Adrenal gland (tissue), 12 donors: ENCODE data around the gene DBNDD1. TPM values are rescaled to one million over a fixed set of nuclear protein-coding genes. Genes with fewer than 3 reads are reported as not detected.

Experiments used
- DNase-seq, 7 donors: peaks; one replicate each; pipeline ENCODE4 v3.0.0-alpha.2; 2019 to 2020
- H3K27ac ChIP-seq, 5 donors: fragments of 200-600 bp; sonication (generic) in 4 of 5; 1 replicate in 3 of 5; 2 replicates in 2 of 5; pipeline versions ENCODE4 v1.5.1 to v1.8.0; 2016 to 2020; ENCODE audit warnings: mild to moderate bottlenecking in 1 of 5
- H3K27me3 ChIP-seq: fragments of 200-600 bp; 2 replicates; pipeline ENCODE4 v1.8.0; 2021
- H3K36me3 ChIP-seq, 2 donors: fragments of 200-600 bp; replicated peaks in 1 of 2; 1 replicate in 1 of 2; 2 replicates in 1 of 2; pipeline versions ENCODE4 v1.5.1 to v1.8.0; 2018 to 2022
- H3K4me1 ChIP-seq, 2 donors: fragments of 200-600 bp; replicated peaks in 1 of 2; 1 replicate in 1 of 2; 2 replicates in 1 of 2; pipeline versions ENCODE4 v1.5.1 to v1.8.0; 2018 to 2021
- H3K4me3 ChIP-seq, 4 donors: fragments of 200-600 bp; sonication (generic) in 3 of 4; one replicate each; pipeline ENCODE4 v1.5.1; 2016 to 2018
- H3K9me3 ChIP-seq, 3 donors: fragments of 200-600 bp; sonication (generic) in 1 of 3; replicated peaks in 1 of 3; 1 replicate in 2 of 3; 2 replicates in 1 of 3; pipeline versions ENCODE4 v1.5.1 to v1.8.0; 2016 to 2021
- CTCF ChIP-seq, 6 experiments: fragments of 450-650 bp in 4 of 6; fragments of 200-600 bp in 2 of 6; sonication (generic) in 1 of 6; IDR thresholded peaks; 1 replicate in 5 of 6; 2 replicates in 1 of 6; pipeline versions ENCODE4 v1.5.1 to v1.8.0; 2016 to 2021; ENCODE audit warnings: antibody characterized with exemption in 6 of 6, mild to moderate bottlenecking in 2 of 6, moderate library complexity in 1 of 6
- POLR2A ChIP-seq, 2 donors: fragments of 450-650 bp; IDR thresholded peaks; one replicate each; pipeline ENCODE4 v1.6.1; 2017; ENCODE audit warnings: antibody characterized with exemption in 2 of 2, mild to moderate bottlenecking in 2 of 2, moderate library complexity in 1 of 2
- WGBS, 4 donors: extraction: QIAGEN DNeasy Blood & Tissue Kit in 2 of 4; methylation state at CpG; one replicate each; pipeline versions ENCODE4 v1.1.5 to v1.1.7; 2013 to 2017; 5-methylcytosine and 5-hydroxymethylcytosine counted together
- intact Hi-C, 2 donors: fragments of 100-400 bp; cut with DNase I; formaldehyde crosslinking; loops; one replicate each; pipeline versions ENCODE4 v1.14.1 to v1.15.0; 2022 to 2023
- polyA plus RNA-seq, 3 donors: library from polyadenylated mRNA; stranded (reverse); fragments of 200-250 nt in 2 of 3; fragments of 350-450 nt in 1 of 3; fragmentation: Illumina TruSeq in 1 of 3; extraction: RNeasy Lipid Tissue Mini Kit (QIAGEN cat#74804) in 1 of 3; gene quantifications; one replicate each; pipeline ENCODE4 v1.2.3, GENCODE V29; 2013 to 2014
- total RNA-seq, 9 donors: library from RNA; depleted of rRNA in 4 of 9; stranded (reverse); fragments of >200 nt in 4 of 9; fragments of 120-200 nt in 1 of 9; fragmentation: NEBNext Ultra II Directional in 1 of 9; extraction: Animal tissue kit (Norgen Biotek cat#: 25700) in 1 of 9; gene quantifications; one replicate each; pipeline versions ENCODE4 v1.1.0 to v1.2.4, GENCODE V29; 2013 to 2023
- donor health status: healthy with polysubstance abuse.
- donor health status: Bipolar disorder and iron deficiency.
- donor health status: DM: yes; HTN: yes; CAD: no.
- donor health status: DM: no; HTN: no; CAD: no.
- donor health status: DM: no; HTN: no; CAD: no.
- donor health status: DM: yes; HTN: yes; CAD: no.

The DBNDD1 gene
- total and polyA plus RNA-seq, 12 donors = 1.4 to 24.2 (median 7.0) TPM

DNA sequence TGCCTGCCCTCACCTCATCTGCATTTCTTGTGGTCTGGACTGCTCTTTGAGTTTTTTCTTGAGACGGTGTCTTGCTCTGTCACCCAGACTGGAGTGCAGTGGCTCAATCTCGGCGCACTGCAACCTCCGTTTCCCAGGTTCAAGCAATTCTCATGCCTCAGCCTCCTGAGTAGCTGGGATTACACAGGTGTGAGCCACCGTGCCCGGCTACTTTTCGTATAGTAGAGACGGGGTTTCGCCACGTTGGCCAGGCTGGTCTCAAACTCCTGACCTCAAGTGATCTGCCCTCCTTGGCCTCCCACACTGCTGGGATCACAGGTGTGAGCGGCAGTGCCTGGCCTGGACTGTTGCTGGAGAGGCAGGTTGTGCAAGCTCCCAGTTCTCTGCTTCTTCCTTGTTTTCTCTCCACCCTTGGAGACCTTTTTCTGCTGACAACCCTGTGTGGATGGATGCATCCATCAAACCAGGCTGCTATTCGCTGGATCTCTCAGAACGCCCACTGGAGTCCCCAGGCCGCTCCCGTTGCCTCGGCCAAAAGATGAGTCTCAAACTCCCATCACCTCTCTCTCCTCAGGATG lies 22.7 kb upstream of the DBNDD1 start:
- TF ChIP-seq CTCF (IDR thresholded peaks at IDR 0.05) (no peak), POLR2A (IDR thresholded peaks at IDR 0.05) (no peak)
- no peak overlapping the region for H3K4me3 ChIP-seq
- intact Hi-C loops = no loop called here
- no peaks in the 10 kb centered on the region for H3K27me3 ChIP-seq
- 84 to 94% (median 90%) methylated on average over 16 of the region's 16 CpGs for WGBS, 4 donors
- H3K4me1 ChIP-seq = peaks cover 9% of the 10 kb centered on the region in 2 donors
- peaks cover 0 to 35% of the 10 kb centered on the region in 2 donors for H3K36me3 ChIP-seq
- no peak overlapping the region for H3K27ac ChIP-seq
- H3K9me3 ChIP-seq = no peaks in the 10 kb centered on the region
- DNase-seq = peak in 1 of 7 donors; percentile 51

GRCh38 chr16:90040152-90041023 lies 21.1 kb upstream of the DBNDD1 start:
- Histone ChIP-seq H3K27me3 (no peaks in the 10 kb centered on the region), H3K4me1 (no peaks in the 10 kb centered on the region), H3K27ac (peak overlapping the region in 1 of 5 donors; percentile 10), H3K4me3 (no peak overlapping the region), H3K9me3 (no peaks in the 10 kb centered on the region), H3K36me3 (peaks cover 0 to 51% of the 10 kb centered on the region in 2 donors)
- TF ChIP-seq POLR2A (IDR thresholded peaks at IDR 0.05) (no peak), CTCF (IDR thresholded peaks at IDR 0.05) (no peak)
- intact Hi-C loops = no loop called here
- 91 to 95% (median 95%) methylated on average over 17 to 29 of the region's 29 CpGs for WGBS, 4 donors
- no peak for DNase-seq

GRCh38 chr16:90037276-90037675 lies 18.0 kb upstream of the DBNDD1 start:
- Histone ChIP-seq H3K27ac (no peak overlapping the region), H3K27me3 (no peaks in the 10 kb centered on the region), H3K4me1 (no peaks in the 10 kb centered on the region), H3K36me3 (peaks cover 0 to 47% of the 10 kb centered on the region in 2 donors), H3K9me3 (no peaks in the 10 kb centered on the region), H3K4me3 (no peak overlapping the region)
- WGBS, 4 donors = 77 to 87% (median 86%) methylated on average over 5 to 12 of the region's 12 CpGs
- no peak for DNase-seq
- intact Hi-C loops = no loop called here
- no peak for TF ChIP-seq POLR2A (IDR thresholded peaks at IDR 0.05)
- TF ChIP-seq CTCF (IDR thresholded peaks at IDR 0.05) = no peak

GRCh38 chr16:90035902-90036301 lies 16.6 kb upstream of the DBNDD1 start:
- TF ChIP-seq CTCF (IDR thresholded peaks at IDR 0.05) (no peak), POLR2A (IDR thresholded peaks at IDR 0.05) (no peak)
- peaks cover 0 to 42% of the 10 kb centered on the region in 2 donors for H3K36me3 ChIP-seq
- no peaks in the 10 kb centered on the region for H3K4me1 ChIP-seq
- WGBS, 4 donors = 86 to 93% (median 90%) methylated on average over 5 of the region's 5 CpGs
- no peaks in the 10 kb centered on the region for H3K27me3 ChIP-seq
- intact Hi-C loops = no loop called here
- H3K27ac ChIP-seq = no peak overlapping the region
- H3K4me3 ChIP-seq = no peak overlapping the region
- no peaks in the 10 kb centered on the region for H3K9me3 ChIP-seq
- no peak for DNase-seq
